ENCODE measurements around the gene DSP. TPM values are rescaled to one million over a fixed set of nuclear protein-coding genes. Genes with fewer than 3 reads are reported as not detected.
A peak's percentile ranks its signal among the peaks of the same experiment; 100 is the strongest.

DSP gene
- total RNA-seq, 1 experiment from 2014 or later = 76.1 TPM

- TF ChIP-seq MLX (CRISPR knock-in tag; IDR thresholded peaks at IDR 0.05) = no peak
Measured at GRCh38 chr6:7547315-7547714, 5.8 kb downstream of the DSP start (continued).

GRCh38 chr6:7550433-7550801, 8.9 kb downstream of the DSP start:
- H3K36me3 Mint-ChIP-seq = 0 out of 2 replicates have a peak, but pooled peaks cover 3% of the 10 kb centered on the region
- peaks cover 42% of the 10 kb centered on the region for H3K4me1 Mint-ChIP-seq
- ATAC-seq = no peak
- CTCF ChIA-PET = no interaction called here
- 0 out of 2 replicates have a peak, but pooled peaks have one; percentile 6 for TF ChIP-seq PRDM15 (CRISPR knock-in tag; IDR thresholded peaks at IDR 0.05)
- TF ChIP-seq AFF4 (CRISPR knock-in tag; IDR thresholded peaks at IDR 0.05; ENCODE audit: borderline replicate concordance) = no peak
- TF ChIP-seq GABPB1 (CRISPR knock-in tag; IDR thresholded peaks at IDR 0.05) = 0 out of 2 replicates have a peak, but pooled peaks have one; percentile 18
- no peaks in the 10 kb centered on the region for H3K9me3 Mint-ChIP-seq
- no peak overlapping the region for H3K4me3 Mint-ChIP-seq
- DNase-seq (ENCODE audit: low spot score) = no peak
- H3K27me3 Mint-ChIP-seq (ENCODE audit: low read depth) = no peaks in the 10 kb centered on the region
- POLR2A ChIA-PET = no interaction called here
- H3K27ac Mint-ChIP-seq = no peak overlapping the region

GRCh38 chr6:7554533-7555275, 13.2 kb downstream of the DSP start:
- Mint-ChIP-seq H3K4me1 (peaks cover 9% of the 10 kb centered on the region), H3K4me3 (no peak overlapping the region), H3K27me3 (ENCODE audit: low read depth) (no peaks in the 10 kb centered on the region), H3K9me3 (no peaks in the 10 kb centered on the region), H3K27ac (no peak overlapping the region), H3K36me3 (peaks cover 24% of the 10 kb centered on the region)
- DNase-seq (ENCODE audit: low spot score) (no peak), ATAC-seq (no peak)
- POLR2A ChIA-PET = no interaction called here
- CTCF ChIA-PET = no interaction called here
- TF ChIP-seq ZNF121 (CRISPR knock-in tag; IDR thresholded peaks at IDR 0.05) (no peak), STAT6 (CRISPR knock-in tag; conservative IDR thresholded peaks at IDR 0.05; ENCODE audit: low read depth) (no peak), NR1H2 (CRISPR knock-in tag; IDR thresholded peaks at IDR 0.05) (no peak), SOX15 (CRISPR knock-in tag; IDR thresholded peaks at IDR 0.05) (no peak), ZNF512 (CRISPR knock-in tag; IDR thresholded peaks at IDR 0.05; ENCODE audit: borderline replicate concordance) (no peak), E2F5 (CRISPR knock-in tag; IDR thresholded peaks at IDR 0.05) (no peak), CDX4 (CRISPR knock-in tag; IDR thresholded peaks at IDR 0.05; ENCODE audit: borderline replicate concordance) (no peak), EMX1 (CRISPR knock-in tag; IDR thresholded peaks at IDR 0.05) (no peak), ZNF423 (CRISPR knock-in tag; IDR thresholded peaks at IDR 0.05) (no peak), RORB (CRISPR knock-in tag; IDR thresholded peaks at IDR 0.05) (no peak), TEAD4 (CRISPR knock-in tag; IDR thresholded peaks at IDR 0.05) (no peak), CBFB (CRISPR knock-in tag; IDR thresholded peaks at IDR 0.05; ENCODE audit: low read depth) (no peak), E2F1 (CRISPR knock-in tag; IDR thresholded peaks at IDR 0.05) (no peak)
